Measurements from ENCODE around the gene NPAS3.

NPAS3 gene

DNA sequence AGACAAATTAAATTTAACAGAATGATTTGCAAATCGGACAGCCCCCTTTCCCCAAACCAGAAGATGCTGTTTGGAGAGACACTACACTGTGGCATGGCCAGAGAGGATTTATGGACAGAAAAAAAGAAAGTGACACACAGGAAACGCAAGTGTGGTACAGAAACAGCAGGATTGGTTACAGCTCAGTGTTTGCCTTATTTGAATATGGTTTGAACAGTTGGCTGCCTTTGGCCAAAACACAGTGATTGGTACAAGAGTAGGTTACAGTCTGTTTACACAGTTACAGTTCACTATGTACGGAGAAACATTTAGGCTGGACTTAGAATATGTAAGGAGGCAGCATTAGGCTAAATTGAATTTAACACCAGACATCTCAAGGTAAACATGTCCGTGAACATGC lies 335.3 kb downstream of the NPAS3 start:
- DNase-seq = no peak
- no peak for TF ChIP-seq POLR2A (IDR thresholded peaks at IDR 0.05; ENCODE audit: low read length)
- TF ChIP-seq GATA1 (IDR thresholded peaks at IDR 0.05; ENCODE audit: low read depth, low read length) = no peak

DNA sequence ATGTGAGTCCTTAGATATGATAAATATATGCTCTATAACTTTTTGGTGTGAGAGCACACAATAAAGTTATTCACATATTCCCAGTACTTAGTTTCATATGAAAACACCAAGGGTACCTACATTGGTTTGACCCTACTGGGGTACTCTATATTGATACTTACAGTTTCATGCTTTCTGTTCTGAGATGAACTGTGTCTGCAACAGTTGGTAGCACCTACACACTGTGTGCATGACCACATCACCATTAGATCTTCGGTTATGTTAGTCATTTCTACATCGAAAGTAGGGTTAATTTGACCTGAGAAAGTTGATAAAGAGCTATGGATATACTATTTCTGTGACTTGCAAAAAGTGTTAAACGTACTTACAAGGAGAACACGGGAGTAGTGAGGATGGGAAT lies 337.2 kb downstream of the NPAS3 start:
- DNase-seq = no peak
- TF ChIP-seq GATA1 (IDR thresholded peaks at IDR 0.05; ENCODE audit: low read depth, low read length) (no peak), POLR2A (IDR thresholded peaks at IDR 0.05; ENCODE audit: low read length) (no peak)

DNA sequence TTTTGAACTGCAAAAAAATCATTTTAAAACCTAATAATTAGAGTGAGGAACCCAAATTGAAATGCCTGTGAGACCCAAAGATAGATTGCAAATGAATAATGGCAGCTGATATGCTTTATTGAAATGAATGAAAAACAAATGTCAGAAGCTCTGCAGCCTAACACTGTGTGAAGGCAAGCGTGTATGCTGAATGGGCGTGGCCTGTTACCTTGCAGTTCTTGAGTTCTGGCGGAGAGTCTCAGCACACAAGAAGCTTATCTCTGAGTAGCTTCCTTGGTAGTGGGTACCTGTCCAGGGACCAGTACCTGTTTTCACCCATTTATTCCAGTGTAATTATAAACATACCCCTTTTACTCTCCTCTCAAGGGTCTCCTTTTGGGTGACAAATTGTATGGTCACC lies 341.2 kb downstream of the NPAS3 start:
- no peak for DNase-seq
- no peak for TF ChIP-seq POLR2A (IDR thresholded peaks at IDR 0.05; ENCODE audit: low read length)
- no peak for TF ChIP-seq GATA1 (IDR thresholded peaks at IDR 0.05; ENCODE audit: low read depth, low read length)

DNA sequence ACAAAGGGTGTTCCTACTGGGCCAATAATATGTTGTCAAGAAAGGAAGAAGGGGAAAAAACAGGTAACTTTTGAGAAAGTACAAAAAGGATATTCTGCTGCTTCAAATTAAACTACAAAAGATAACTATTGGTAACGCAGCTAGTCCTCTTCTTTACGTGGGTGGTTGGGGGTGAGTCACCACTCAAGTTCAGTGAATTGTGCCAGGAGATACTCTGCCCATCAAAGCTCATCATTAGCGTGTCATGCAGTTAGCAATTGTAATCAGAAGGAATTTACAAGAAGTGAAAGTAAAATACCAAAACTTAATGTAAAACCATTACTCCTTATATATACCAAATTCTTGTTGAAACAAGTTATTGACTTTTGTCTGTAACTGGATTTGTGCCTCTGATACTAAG lies 342.0 kb downstream of the NPAS3 start:
- TF ChIP-seq GATA1 (IDR thresholded peaks at IDR 0.05; ENCODE audit: low read depth, low read length) (no peak), POLR2A (IDR thresholded peaks at IDR 0.05; ENCODE audit: low read length) (no peak)
- no peak for DNase-seq

DNA sequence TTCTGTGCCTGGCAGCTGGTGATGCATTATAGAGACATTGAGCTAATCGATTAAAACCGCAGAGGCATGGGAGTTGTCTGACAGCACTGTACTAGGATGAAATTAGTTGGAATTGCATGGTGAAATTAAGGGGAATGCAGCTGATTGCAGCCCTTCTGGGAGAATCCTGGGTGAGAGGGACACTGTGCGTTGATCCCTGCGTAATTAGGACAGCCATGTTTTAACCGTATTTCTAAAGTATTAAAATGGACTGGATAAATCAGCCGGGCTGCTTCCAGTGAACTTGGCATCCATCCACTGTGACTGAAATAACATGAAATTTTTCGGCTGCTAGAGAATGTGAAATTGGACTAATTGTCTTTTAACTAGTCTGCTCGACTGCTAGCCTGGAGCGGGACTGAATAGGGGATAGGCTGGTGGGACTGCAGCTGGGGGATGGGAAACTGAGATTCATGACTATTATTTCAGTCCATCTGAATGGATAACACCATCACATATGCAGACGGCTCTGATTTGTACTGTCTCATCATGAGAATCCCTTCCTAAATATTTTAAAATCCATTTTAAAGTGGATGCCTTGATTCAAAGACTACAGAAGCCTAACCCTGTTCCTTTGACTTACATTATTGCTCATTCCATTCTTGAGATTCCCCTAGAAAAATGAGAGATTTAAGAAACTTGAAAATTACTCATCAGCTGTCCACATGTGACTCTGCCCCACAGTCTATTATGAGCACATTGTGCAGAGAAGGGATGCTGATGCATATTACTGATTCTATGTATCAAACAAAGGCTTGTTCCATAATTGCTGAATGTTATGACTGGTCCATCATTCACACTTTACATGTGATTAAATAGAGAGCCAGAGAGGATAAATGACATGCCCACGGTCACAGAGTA lies 343.9 kb downstream of the NPAS3 start:
- DNase-seq = no peak
- TF ChIP-seq POLR2A (IDR thresholded peaks at IDR 0.05; ENCODE audit: low read length) = no peak
- TF ChIP-seq GATA1 (IDR thresholded peaks at IDR 0.05; ENCODE audit: low read depth, low read length) = no peak

DNA sequence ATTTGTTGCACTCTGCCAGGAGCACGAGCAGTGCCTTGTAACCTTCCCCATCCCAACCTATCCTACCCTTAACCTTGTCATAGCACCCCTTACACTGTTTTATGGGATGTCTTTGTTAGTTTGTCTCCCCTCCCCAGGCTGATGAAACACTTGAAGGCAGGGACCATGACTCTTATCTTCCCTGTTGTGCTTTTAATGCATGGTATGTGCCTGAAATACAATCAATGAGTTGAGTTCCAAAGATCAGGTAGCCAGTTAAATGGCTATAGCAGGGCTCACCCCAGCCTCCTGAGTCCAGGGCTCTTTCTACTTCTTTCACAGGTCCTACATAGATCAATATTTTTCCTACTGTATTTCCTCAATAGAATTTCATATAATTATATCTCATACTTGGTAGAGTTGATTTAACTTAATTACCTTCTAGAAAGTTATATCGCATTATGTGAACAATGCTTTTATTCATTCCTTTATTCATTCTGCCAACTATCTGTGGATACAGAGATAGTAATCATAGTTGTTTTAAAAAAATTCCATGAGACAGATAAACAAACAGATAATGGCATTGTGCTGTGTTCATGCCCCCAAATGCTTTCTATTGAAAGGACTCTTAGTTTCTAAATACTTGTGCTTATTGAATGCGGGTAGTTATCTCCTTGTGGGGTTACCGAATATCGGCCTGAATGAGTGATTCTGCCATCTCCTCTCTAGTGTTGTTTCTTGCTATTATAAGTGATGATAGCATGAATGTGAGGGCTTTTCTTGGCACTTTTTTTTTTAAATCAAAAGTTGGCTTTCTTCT lies 347.4 kb downstream of the NPAS3 start:
- TF ChIP-seq POLR2A (IDR thresholded peaks at IDR 0.05; ENCODE audit: low read length) (no peak), GATA1 (IDR thresholded peaks at IDR 0.05; ENCODE audit: low read depth, low read length) (no peak)
- DNase-seq = no peak

DNA sequence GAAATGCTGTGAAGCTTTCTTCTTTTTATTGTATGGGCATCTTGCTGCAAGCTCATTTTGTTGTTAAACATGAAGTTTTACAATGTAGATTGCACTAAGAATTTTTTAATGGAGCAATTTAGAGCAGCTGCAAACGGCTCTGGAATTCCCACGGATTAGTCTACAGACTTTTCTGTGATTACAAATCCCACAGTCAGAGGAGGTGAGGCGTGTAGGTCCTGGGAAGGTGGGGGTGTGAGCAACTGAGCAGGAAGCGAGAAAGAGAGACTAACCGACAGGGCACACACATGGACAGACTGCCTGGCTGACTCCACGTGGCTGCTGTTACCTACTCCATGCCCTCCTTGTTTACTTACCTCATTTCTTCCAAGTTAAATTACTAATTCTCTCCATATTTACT lies 348.5 kb downstream of the NPAS3 start:
- TF ChIP-seq GATA1 (IDR thresholded peaks at IDR 0.05; ENCODE audit: low read depth, low read length) = no peak
- no peak for TF ChIP-seq POLR2A (IDR thresholded peaks at IDR 0.05; ENCODE audit: low read length)
- no peak for DNase-seq

DNA sequence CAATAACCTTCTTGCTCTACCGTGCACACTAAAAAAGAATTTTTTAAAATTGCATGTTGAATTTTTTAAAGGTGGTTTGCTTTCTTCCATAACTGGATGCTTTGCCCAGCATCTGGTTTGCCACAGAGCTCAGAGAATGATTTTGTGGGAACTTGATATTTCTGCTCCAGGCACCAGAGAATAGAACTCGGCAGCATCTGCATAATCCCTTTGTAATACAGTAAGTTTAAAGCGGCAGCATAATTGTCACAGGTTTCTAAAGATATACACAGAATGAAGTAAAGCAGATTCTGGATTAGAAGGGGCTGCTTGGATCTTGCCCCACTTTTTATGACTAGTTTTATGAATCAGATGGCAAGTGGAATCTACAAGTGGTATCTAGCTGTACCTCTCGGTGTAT lies 352.0 kb downstream of the NPAS3 start:
- TF ChIP-seq POLR2A (IDR thresholded peaks at IDR 0.05; ENCODE audit: low read length) = no peak
- TF ChIP-seq GATA1 (IDR thresholded peaks at IDR 0.05; ENCODE audit: low read depth, low read length) = no peak

DNA sequence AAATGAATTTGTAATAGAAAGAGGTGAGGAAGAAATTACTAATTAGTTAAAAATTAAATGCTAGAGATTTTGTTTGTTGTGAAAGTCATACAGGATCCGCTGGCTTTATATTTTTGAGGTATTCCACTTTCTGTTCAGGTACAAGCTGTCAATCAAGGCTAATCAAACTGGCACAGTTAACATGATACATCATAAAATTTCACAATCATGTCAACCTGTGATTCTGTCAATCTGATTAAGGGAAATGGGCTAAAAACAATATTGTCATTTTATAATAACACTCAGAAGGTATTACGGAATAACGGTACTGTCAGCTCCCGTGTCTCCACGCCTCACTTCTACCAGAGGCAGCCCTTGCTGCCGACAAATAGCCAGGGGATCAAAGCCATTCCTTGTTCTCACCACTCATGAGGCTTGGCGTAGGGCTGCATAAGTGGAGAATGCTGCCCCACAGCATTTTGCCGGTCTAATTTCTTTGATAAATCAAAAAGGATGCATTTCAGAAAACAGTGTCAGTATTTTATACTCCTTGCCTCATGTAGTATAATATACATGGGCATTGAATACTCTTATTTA lies 352.9 kb downstream of the NPAS3 start:
- TF ChIP-seq GATA1 (IDR thresholded peaks at IDR 0.05; ENCODE audit: low read depth, low read length) (no peak), POLR2A (IDR thresholded peaks at IDR 0.05; ENCODE audit: low read length) (no peak)
- no peak for DNase-seq

More for the DNA sequence above, 352.0 kb downstream of the NPAS3 start:
- DNase-seq = no peak

DNA sequence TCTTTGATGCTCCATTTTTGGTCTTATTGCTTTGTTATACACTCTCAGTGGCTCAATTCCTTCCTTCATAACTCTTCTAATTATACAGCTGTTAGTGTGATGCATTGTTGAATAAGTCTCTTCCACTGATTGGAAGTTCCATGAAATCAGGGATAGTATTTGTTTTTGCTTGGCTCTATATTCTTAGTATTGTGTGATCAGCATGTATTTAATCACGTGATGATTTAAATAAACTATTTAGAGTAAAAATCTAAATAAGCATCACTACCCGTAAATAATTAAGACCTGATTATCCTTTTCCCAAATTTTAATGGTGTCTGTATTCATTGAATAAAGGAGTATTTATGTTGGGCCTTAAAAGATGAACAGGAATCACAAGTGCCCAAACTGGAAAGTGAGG lies 355.7 kb downstream of the NPAS3 start:
- no peak for DNase-seq
- TF ChIP-seq GATA1 (IDR thresholded peaks at IDR 0.05; ENCODE audit: low read depth, low read length) (no peak), POLR2A (IDR thresholded peaks at IDR 0.05; ENCODE audit: low read length) (no peak)

DNA sequence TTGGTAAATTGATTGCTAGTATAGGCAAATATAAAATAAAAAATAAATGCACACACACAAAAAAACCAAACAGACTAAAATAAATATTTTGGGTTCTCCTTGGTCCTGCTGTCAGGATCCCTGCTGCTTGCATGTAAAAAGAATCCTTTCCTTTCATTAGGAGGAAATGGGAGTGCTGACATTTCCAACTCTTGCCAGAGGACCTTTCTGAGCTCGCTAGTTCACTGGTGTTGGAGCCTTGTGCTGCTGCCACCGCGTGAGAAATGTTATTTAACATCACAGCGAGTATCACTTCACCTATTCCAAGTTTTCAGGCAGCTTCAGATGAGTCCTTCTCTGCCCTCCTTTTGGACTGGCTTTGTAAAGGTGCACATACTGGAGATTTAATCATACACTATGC lies 358.9 kb downstream of the NPAS3 start:
- TF ChIP-seq GATA1 (IDR thresholded peaks at IDR 0.05; ENCODE audit: low read depth, low read length) = no peak
- TF ChIP-seq POLR2A (IDR thresholded peaks at IDR 0.05; ENCODE audit: low read length) = no peak
- no peak for DNase-seq

DNA sequence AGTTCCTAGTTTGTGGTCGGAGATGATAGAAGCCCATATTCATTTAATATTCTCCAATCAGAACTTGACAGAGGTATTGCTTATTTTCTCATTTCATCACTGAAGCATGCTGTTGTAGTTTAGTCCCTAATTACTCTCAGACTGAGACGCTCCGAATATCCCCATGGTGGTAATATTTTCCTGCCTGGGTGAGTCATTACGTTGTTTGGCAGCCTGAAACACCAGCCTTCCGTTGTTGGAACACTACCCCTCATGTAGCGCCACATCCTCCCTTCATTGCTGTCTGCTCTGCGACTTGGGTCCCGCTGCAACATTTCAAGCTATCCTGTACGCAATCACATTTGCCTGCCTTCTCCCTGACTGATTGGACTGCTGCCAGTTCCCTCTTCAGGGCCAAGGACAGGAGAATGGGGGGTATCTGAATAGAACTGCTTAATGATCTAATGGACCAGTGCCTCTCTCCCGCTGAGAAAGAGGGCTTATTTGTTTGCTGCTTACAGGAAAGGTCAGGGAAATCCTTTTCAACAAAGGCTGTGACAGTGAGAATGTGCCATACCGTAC lies 369.1 kb downstream of the NPAS3 start:
- TF ChIP-seq POLR2A (IDR thresholded peaks at IDR 0.05; ENCODE audit: low read length) = no peak
- no peak for TF ChIP-seq GATA1 (IDR thresholded peaks at IDR 0.05; ENCODE audit: low read depth, low read length)
- no peak for DNase-seq

DNA sequence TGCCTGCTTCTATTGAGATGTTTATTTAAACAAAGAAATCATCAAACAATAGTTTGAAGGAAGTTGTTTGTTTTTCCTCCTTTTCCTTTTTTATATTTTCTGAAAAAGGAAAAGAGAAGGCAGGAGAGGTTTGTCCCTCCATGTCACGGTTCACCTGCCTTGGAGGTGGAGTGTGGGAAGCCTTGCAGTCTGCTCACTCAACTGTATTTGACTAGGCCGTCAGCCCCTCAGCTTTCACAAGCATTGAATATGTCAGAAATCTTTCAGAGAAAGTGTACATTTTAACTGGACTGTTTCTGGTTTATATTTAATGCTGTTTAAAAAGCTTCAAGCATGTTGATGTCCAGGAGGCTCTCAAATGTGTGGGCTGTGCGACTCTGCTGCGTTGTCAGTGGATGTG lies 370.4 kb downstream of the NPAS3 start:
- no peak for DNase-seq
- TF ChIP-seq POLR2A (IDR thresholded peaks at IDR 0.05; ENCODE audit: low read length) (no peak), GATA1 (IDR thresholded peaks at IDR 0.05; ENCODE audit: low read depth, low read length) (no peak)

DNA sequence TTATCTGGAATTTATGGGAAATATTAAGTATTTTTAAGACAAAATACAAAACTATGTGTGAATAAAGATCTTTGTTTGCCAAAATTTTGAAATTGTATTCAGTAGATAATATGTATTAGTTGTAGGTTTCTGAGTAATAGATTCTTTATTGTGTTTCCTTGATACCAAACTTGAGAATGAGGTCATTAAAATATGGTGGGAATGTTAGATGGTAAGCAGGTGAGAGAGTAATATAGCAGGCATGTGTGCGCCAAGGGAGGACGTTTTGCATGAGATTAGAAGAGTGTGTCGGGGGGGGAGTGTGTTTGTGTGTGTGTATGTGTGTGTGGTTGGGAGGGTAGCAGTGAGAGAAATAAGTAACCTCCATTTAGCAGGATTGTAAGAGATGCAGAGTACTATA lies 376.5 kb downstream of the NPAS3 start:
- DNase-seq = no peak
- TF ChIP-seq POLR2A (IDR thresholded peaks at IDR 0.05; ENCODE audit: low read length) = no peak
- TF ChIP-seq GATA1 (IDR thresholded peaks at IDR 0.05; ENCODE audit: low read depth, low read length) = no peak

Measured in erythroblast (primary cell).